SU-DHL-6 (cell line): ENCODE results near the gene USP46.

Experiments used
- H2AFZ ChIP-seq: fragments of 200-600 bp; sonication (generic); 2 replicates; pipeline ENCODE4 v1.6.1; 2014; ENCODE audit warnings: low read depth, mild to moderate bottlenecking, moderate library complexity, mixed read lengths, antibody characterized with exemption, low read length; ENCODE audit not compliant: severe bottlenecking
- H3F3A ChIP-seq: fragments of 200-600 bp; shearing (Covaris generic); 2 replicates; pipeline ENCODE4 v1.6.0; 2016; ENCODE audit warnings: antibody characterized with exemption, mild to moderate bottlenecking; ENCODE audit not compliant: insufficient read depth
- H3K27ac ChIP-seq: fragments of 200-600 bp; sonication (generic); 2 replicates; pipeline ENCODE4 v1.5.1; 2016; ENCODE audit warnings: low read depth, mild to moderate bottlenecking, low read length, moderate library complexity, mixed read lengths
- H3K27me3 ChIP-seq: fragments of 200-600 bp; sonication (generic), shearing (Covaris generic); 2 replicates; pipeline ENCODE4 v1.6.0; 2014; ENCODE audit warnings: mild to moderate bottlenecking, low read length
- H3K36me3 ChIP-seq: fragments of 200-600 bp; sonication (generic); 2 replicates; pipeline ENCODE4 v1.6.1; 2014; ENCODE audit warnings: mild to moderate bottlenecking, low read length, mixed read lengths
- H3K4me2 ChIP-seq: fragments of 300-600, 200-600 bp; shearing (Covaris generic), sonication (generic); 2 replicates; pipeline ENCODE4 v1.6.0; 2014; ENCODE audit warnings: low read length, low read depth, mild to moderate bottlenecking; ENCODE audit not compliant: poor library complexity, severe bottlenecking
- H3K4me3 ChIP-seq: fragments of 200-600 bp; sonication (generic); 2 replicates; pipeline ENCODE4 v1.5.1; 2014; ENCODE audit warnings: antibody characterized with exemption, low read length, mild to moderate bottlenecking, mixed read lengths; ENCODE audit not compliant: insufficient read depth, poor library complexity, severe bottlenecking
- H3K79me2 ChIP-seq: fragments of 200-600 bp; sonication (generic); 2 replicates; pipeline ENCODE4 v1.6.1; 2014; ENCODE audit warnings: mild to moderate bottlenecking, low read length, moderate library complexity; ENCODE audit not compliant: insufficient read depth
- H3K9ac ChIP-seq: fragments of 200-600 bp; sonication (generic); 2 replicates; pipeline ENCODE4 v1.7.0; 2014; ENCODE audit warnings: mild to moderate bottlenecking, low read length
- H3K9me2 ChIP-seq: fragments of 200-600 bp; sonication (generic); replicated peaks from 2 replicates; pipeline ENCODE4 v1.6.1; 2014; ENCODE audit warnings: low read length; ENCODE audit not compliant: insufficient read depth
- H3K9me3 ChIP-seq: fragments of 200-600 bp; sonication (generic); 2 replicates; pipeline ENCODE4 v1.6.1; 2014; ENCODE audit warnings: low read length, mixed read lengths; ENCODE audit not compliant: insufficient read depth
- H4K20me1 ChIP-seq: fragments of 200-600 bp; sonication (generic); 2 replicates; pipeline ENCODE4 v1.6.1; 2014; ENCODE audit warnings: low read depth, mild to moderate bottlenecking, antibody characterized with exemption, low read length, moderate library complexity, mixed read lengths
- EZH2phosphoT487 ChIP-seq: fragments of 200-600 bp; sonication (generic), shearing (Covaris generic); conservative IDR thresholded peaks from 2 replicates; pipeline ENCODE4 v1.6.1; 2018; ENCODE audit warnings: mild to moderate bottlenecking, antibody characterized with exemption, low read length, moderate library complexity, mixed read lengths
- TF ChIP-seq, protein P1 (sequence below): fragments of 200-600 bp; sonication (generic); IDR thresholded peaks from one replicate; pipeline ENCODE4 v1.5.1; 2017; ENCODE audit warnings: antibody characterized with exemption, mild to moderate bottlenecking, low read length, moderate library complexity; ENCODE audit not compliant: insufficient read depth, poor library complexity, severe bottlenecking

USP46 gene

DNA sequence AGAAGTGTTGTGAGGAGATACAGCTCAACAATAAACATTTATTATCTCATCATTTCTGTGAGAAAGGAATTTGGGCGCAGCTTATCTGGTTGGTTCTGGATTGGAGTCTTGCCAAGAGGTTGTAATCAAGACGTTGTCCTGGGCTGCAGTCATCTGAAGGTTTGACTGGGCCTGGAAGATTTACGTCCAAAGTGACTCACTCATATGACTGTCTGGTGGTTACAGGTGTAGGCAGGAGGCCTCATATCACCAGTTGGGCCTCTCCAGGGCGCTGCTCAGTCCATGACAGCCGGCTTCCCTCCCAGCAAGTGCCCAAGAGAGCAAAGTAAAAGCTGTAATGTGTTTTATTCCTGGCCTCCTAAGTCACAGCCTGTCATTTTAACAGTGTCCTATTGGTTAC is 106.3 kb downstream of the USP46 start:
- Histone ChIP-seq H3K9me3 (no peaks in the 10 kb centered on the region), H3K4me3 (no peak overlapping the region), H3K27ac (no peak overlapping the region), H3F3A (no peaks in the 10 kb centered on the region), H3K36me3 (no peaks in the 10 kb centered on the region), H3K9me2 (no peaks in the 10 kb centered on the region), H2AFZ (no peak overlapping the region), H3K9ac (no peak overlapping the region), H4K20me1 (no peaks in the 10 kb centered on the region), H3K4me2 (no peak overlapping the region), H3K27me3 (no peaks in the 10 kb centered on the region), H3K79me2 (no peaks in the 10 kb centered on the region)
- TF ChIP-seq, protein P1, sequence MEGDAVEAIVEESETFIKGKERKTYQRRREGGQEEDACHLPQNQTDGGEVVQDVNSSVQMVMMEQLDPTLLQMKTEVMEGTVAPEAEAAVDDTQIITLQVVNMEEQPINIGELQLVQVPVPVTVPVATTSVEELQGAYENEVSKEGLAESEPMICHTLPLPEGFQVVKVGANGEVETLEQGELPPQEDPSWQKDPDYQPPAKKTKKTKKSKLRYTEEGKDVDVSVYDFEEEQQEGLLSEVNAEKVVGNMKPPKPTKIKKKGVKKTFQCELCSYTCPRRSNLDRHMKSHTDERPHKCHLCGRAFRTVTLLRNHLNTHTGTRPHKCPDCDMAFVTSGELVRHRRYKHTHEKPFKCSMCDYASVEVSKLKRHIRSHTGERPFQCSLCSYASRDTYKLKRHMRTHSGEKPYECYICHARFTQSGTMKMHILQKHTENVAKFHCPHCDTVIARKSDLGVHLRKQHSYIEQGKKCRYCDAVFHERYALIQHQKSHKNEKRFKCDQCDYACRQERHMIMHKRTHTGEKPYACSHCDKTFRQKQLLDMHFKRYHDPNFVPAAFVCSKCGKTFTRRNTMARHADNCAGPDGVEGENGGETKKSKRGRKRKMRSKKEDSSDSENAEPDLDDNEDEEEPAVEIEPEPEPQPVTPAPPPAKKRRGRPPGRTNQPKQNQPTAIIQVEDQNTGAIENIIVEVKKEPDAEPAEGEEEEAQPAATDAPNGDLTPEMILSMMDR = no peak
- TF ChIP-seq EZH2phosphoT487 = no peak

GRCh38 chr4:52551487-52551886 is 107.6 kb downstream of the USP46 start:
- H2AFZ ChIP-seq = no peak overlapping the region

GRCh38 chr4:52550186-52550585 is 108.9 kb downstream of the USP46 start:
- Histone ChIP-seq H3K36me3 (no peaks in the 10 kb centered on the region), H3K9me2 (no peaks in the 10 kb centered on the region), H3K27me3 (no peaks in the 10 kb centered on the region), H3K9ac (no peak overlapping the region), H3K27ac (no peak overlapping the region), H4K20me1 (no peaks in the 10 kb centered on the region), H3K4me2 (no peak overlapping the region), H3K9me3 (no peaks in the 10 kb centered on the region), H3K4me3 (no peak overlapping the region), H3K79me2 (no peaks in the 10 kb centered on the region), H2AFZ (no peak overlapping the region), H3F3A (no peaks in the 10 kb centered on the region)
- no peak for TF ChIP-seq EZH2phosphoT487
- TF ChIP-seq, protein P1 = no peak

More at GRCh38 chr4:52551487-52551886, 107.6 kb downstream of the USP46 start:
- no peak for TF ChIP-seq EZH2phosphoT487
- TF ChIP-seq, protein P1 = no peak
- H3K4me3 ChIP-seq = no peak overlapping the region
- H3K36me3 ChIP-seq = no peaks in the 10 kb centered on the region
- no peak overlapping the region for H3K27ac ChIP-seq
- H3F3A ChIP-seq = no peaks in the 10 kb centered on the region
- no peaks in the 10 kb centered on the region for H3K9me2 ChIP-seq
- no peaks in the 10 kb centered on the region for H3K79me2 ChIP-seq
- H3K4me2 ChIP-seq = no peak overlapping the region
- no peak overlapping the region for H3K9ac ChIP-seq
- no peaks in the 10 kb centered on the region for H4K20me1 ChIP-seq
- H3K9me3 ChIP-seq = no peaks in the 10 kb centered on the region
- H3K27me3 ChIP-seq = no peaks in the 10 kb centered on the region
